ENCODE measurements around the gene FAR2. TPM values are rescaled to one million over a fixed set of nuclear protein-coding genes. Genes with fewer than 3 reads are reported as not detected.

The FAR2 gene
- total RNA-seq, 1 donor from 2014 or later, result 37.1 TPM

DNA sequence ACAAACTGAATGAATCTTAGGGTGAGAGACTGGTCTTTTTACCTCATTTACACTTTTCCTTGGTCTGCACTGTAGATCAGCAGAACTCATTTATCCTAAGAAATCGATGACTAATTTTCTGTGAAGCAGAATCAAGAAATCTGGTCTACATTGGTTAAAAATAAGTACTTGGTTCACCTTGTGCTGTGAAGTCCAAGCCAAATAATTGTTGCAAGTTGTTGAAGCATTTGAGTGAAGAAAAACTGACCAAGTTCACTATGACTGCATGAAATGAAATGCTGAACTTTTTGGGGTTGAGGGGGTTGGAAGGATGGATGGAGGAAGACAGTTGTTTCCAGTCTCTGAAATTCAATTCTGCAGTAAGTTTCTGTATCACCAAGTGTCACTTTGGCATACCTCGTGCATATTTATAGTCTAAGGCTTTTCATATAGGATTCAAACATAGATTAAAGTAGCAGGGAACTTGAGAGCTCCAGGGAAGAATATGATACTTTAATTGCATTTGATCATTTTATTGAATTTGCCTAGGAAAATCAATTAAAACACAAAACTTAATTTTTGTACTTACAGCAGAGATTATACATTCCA lies 75.0 kb downstream of the FAR2 start:
- no peak for DNase-seq (ENCODE audit: extremely low spot score, unreplicated experiment)
- H3K9me3 Mint-ChIP-seq (ENCODE audit: unreplicated experiment), result peaks cover 11% of the 10 kb centered on the region
- H3K4me3 Mint-ChIP-seq (ENCODE audit: unreplicated experiment), result no peak overlapping the region
- peaks cover 6% of the 10 kb centered on the region for H3K36me3 Mint-ChIP-seq (ENCODE audit: unreplicated experiment)
- H3K27me3 Mint-ChIP-seq (ENCODE audit: unreplicated experiment), result no peaks in the 10 kb centered on the region
- TF ChIP-seq, protein P1, sequence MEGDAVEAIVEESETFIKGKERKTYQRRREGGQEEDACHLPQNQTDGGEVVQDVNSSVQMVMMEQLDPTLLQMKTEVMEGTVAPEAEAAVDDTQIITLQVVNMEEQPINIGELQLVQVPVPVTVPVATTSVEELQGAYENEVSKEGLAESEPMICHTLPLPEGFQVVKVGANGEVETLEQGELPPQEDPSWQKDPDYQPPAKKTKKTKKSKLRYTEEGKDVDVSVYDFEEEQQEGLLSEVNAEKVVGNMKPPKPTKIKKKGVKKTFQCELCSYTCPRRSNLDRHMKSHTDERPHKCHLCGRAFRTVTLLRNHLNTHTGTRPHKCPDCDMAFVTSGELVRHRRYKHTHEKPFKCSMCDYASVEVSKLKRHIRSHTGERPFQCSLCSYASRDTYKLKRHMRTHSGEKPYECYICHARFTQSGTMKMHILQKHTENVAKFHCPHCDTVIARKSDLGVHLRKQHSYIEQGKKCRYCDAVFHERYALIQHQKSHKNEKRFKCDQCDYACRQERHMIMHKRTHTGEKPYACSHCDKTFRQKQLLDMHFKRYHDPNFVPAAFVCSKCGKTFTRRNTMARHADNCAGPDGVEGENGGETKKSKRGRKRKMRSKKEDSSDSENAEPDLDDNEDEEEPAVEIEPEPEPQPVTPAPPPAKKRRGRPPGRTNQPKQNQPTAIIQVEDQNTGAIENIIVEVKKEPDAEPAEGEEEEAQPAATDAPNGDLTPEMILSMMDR (IDR thresholded peaks at IDR 0.05), result no peak
- peak overlapping the region; percentile 63 for H3K27ac Mint-ChIP-seq (ENCODE audit: unreplicated experiment)
- H3K4me1 Mint-ChIP-seq (ENCODE audit: unreplicated experiment), result peaks cover 66% of the 10 kb centered on the region

DNA sequence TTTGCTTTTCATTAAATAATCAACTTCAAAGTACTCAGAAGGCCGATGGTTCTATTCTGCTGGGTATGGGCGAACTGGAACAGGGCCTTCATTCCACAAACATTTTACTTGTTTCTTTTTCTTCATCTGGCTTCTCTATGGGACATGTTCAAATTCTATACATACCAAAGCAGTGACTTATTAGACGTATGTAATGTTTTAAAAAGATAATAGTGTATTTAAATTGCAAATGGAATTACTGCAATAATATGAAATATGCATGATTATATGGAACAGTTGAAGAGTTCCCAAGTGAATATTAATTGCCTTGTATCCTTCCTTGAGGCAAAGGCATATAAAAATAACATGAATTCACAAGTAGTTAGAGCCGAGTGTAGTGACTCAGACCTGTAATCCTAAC lies 75.5 kb downstream of the FAR2 start:
- Mint-ChIP-seq H3K27ac (ENCODE audit: unreplicated experiment) (peak overlapping the region; percentile 63), H3K4me1 (ENCODE audit: unreplicated experiment) (peaks cover 66% of the 10 kb centered on the region), H3K9me3 (ENCODE audit: unreplicated experiment) (peaks cover 11% of the 10 kb centered on the region), H3K36me3 (ENCODE audit: unreplicated experiment) (peaks cover 6% of the 10 kb centered on the region), H3K4me3 (ENCODE audit: unreplicated experiment) (no peak overlapping the region), H3K27me3 (ENCODE audit: unreplicated experiment) (no peaks in the 10 kb centered on the region)
- TF ChIP-seq, protein P1 (IDR thresholded peaks at IDR 0.05), result no peak
- DNase-seq (ENCODE audit: extremely low spot score, unreplicated experiment), result no peak

DNA sequence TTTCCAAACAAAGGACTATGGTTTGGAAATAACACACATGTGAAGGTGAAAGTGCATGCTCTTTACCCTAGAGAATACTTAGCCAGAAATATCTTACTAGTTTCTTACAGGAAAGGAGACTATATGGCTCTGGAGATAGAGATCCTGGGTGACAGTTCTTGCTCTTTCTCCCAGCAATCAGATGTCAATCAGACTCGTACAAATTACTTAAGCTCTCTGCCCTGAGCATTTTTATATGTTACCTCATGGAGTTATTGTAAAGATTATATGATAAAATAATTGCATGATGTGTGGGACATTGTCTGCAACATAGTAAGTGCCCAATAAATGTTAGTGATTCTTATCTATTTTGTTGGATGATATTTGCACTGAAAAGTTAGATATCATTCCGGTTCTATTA lies 76.8 kb downstream of the FAR2 start:
- H3K27ac Mint-ChIP-seq (ENCODE audit: unreplicated experiment), result peak overlapping the region; percentile 24
- no peak overlapping the region for H3K4me3 Mint-ChIP-seq (ENCODE audit: unreplicated experiment)
- H3K4me1 Mint-ChIP-seq (ENCODE audit: unreplicated experiment), result peaks cover 61% of the 10 kb centered on the region
- no peak for DNase-seq (ENCODE audit: extremely low spot score, unreplicated experiment)
- no peaks in the 10 kb centered on the region for H3K27me3 Mint-ChIP-seq (ENCODE audit: unreplicated experiment)
- peaks cover 7% of the 10 kb centered on the region for H3K9me3 Mint-ChIP-seq (ENCODE audit: unreplicated experiment)
- TF ChIP-seq, protein P1 (IDR thresholded peaks at IDR 0.05), result no peak
- peaks cover 6% of the 10 kb centered on the region for H3K36me3 Mint-ChIP-seq (ENCODE audit: unreplicated experiment)

DNA sequence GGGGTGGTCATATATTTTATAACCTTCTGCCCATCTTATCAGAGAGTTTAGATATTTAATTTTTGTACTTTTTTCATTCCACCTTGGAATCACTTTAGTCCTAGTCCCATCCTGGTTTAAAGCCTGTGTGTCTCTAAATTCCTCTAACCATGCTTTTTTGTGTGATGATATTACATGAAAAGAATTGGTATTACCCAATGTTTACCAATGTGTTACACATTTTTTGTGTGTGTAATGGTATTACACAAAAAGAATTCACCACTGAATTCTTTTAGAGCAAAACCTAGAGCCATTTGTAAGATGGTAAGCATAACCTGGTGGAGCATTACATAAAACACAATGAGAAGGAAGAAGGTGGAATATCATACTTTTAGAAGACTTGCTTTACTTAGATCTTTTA lies 77.5 kb downstream of the FAR2 start:
- Mint-ChIP-seq H3K27ac (ENCODE audit: unreplicated experiment) (peak overlapping the region; percentile 49), H3K36me3 (ENCODE audit: unreplicated experiment) (peaks cover 3% of the 10 kb centered on the region), H3K4me3 (ENCODE audit: unreplicated experiment) (no peak overlapping the region), H3K4me1 (ENCODE audit: unreplicated experiment) (peaks cover 58% of the 10 kb centered on the region), H3K9me3 (ENCODE audit: unreplicated experiment) (peaks cover 4% of the 10 kb centered on the region), H3K27me3 (ENCODE audit: unreplicated experiment) (no peaks in the 10 kb centered on the region)
- TF ChIP-seq, protein P1 (IDR thresholded peaks at IDR 0.05), result no peak
- DNase-seq (ENCODE audit: extremely low spot score, unreplicated experiment), result no peak

DNA sequence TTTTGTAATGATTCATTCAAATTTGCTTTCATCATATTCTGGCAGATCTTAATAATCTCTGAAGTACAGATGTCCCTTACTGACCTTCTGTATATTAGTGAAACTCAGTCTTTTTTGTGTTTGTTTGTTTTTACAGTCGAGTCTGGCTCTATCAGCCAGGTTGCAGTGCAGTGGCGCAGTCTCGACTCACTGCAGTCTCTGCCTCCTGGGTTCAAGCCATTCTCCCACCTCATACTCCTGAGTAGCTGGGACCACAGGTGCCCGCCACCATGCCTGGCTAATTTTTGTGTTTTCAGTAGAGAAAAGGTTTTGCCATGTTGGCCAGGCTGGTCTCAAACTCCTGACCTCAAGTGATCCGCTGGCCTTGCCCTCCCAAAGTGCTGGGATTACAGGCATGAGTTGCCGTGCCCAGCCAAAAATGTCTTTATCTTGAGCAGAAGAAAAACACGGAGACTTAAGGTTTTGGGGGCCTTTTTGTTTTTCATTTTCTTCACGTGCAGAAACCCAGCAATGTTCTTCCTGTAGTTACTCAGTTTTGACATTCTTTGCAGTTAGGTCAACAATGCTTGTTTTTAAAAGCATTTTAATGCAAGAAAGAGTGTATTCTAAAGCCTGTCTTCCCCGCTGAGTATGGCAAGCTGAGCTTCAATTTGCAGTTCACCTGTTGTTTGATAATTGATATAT lies 79.5 kb downstream of the FAR2 start:
- Mint-ChIP-seq H3K4me3 (ENCODE audit: unreplicated experiment) (peak overlapping the region; percentile 15), H3K27ac (ENCODE audit: unreplicated experiment) (peak overlapping the region; percentile 92), H3K27me3 (ENCODE audit: unreplicated experiment) (no peaks in the 10 kb centered on the region), H3K36me3 (ENCODE audit: unreplicated experiment) (no peaks in the 10 kb centered on the region), H3K4me1 (ENCODE audit: unreplicated experiment) (peaks cover 52% of the 10 kb centered on the region), H3K9me3 (ENCODE audit: unreplicated experiment) (no peaks in the 10 kb centered on the region)
- TF ChIP-seq, protein P1 (IDR thresholded peaks at IDR 0.05), result no peak
- DNase-seq (ENCODE audit: extremely low spot score, unreplicated experiment), result no peak
